K562 (cell line): ENCODE measurements around the gene RELCH. TPM values are rescaled to one million over a fixed set of nuclear protein-coding genes. Genes with fewer than 3 reads are reported as not detected.

ENCODE experiments used
- ATAC-seq: fragments of 200-7000 bp; cut with Tn5 transposase; 3 replicates; pipeline ENCODE4 v1.9.1; 2020; ENCODE audit warnings: moderate library complexity
- BruUV-seq: library from RNA; stranded (reverse); fragments of 400-500 nt; replicated peaks from 2 replicates; lab custom pipeline; 2021; lab: Mats Ljungman, UMichigan
- CTCF ChIA-PET: fragments of 300-600 bp; formaldehyde crosslinking; extraction: SDS; loops from one replicate; lab custom pipeline; 2021; ENCODE audit warnings: low intra/inter-chr PET ratio; lab: Yijun Ruan, JAX
- POLR2A ChIA-PET: fragments of 300-600, 350-650 bp; sonication (Branson Sonifier 250); formaldehyde crosslinking; extraction: SDS; loops from one replicate; lab custom pipeline; 2021; ENCODE audit warnings: antibody characterized with exemption, inconsistent platforms; lab: Yijun Ruan, JAX
- DNase-seq, 4 experiments: peaks; one replicate each; pipeline versions ENCODE4 v3.0.0 to v3.0.0-alpha.2; 2011 to 2018; ENCODE audit warnings: low spot score in 3 of 4, mixed read lengths in 3 of 4; ENCODE audit errors: extremely low read depth in 1 of 4
- FAIRE-seq: peaks from 2 replicates; lab custom pipeline; 2011; peaks lifted over from hg19 to GRCh38; lab: Jason Lieb, UNC
- H2AFZ ChIP-seq: 2 replicates; pipeline ENCODE4 v1.6.0; 2011; ENCODE audit warnings: low read depth, low read length, control low read depth, inconsistent platforms
- H3K27ac ChIP-seq: fragments of 200-600 bp; 3 replicates; pipeline ENCODE4 v1.8.0; 2011; ENCODE audit warnings: low read depth, mild to moderate bottlenecking, control low read depth, inconsistent platforms, low read length, moderate library complexity, mixed read lengths; ENCODE audit errors: extremely low read depth
- H3K27me3 ChIP-seq, 2 experiments: fragments of 300-600 bp in 1 of 2; 2 replicates in 1 of 2; 3 replicates in 1 of 2; pipeline versions ENCODE4 v1.6.0 to v1.8.0; 2011; ENCODE audit warnings: inconsistent platforms in 2 of 2, low read length in 2 of 2, mild to moderate bottlenecking in 1 of 2, mixed read lengths in 1 of 2, moderate library complexity in 1 of 2; ENCODE audit not compliant: control insufficient read depth in 2 of 2, insufficient read depth in 2 of 2
- H3K36me3 ChIP-seq: fragments of 300-600 bp; 3 replicates; pipeline ENCODE4 v1.8.0; 2011; ENCODE audit warnings: mild to moderate bottlenecking, low read length, inconsistent platforms; ENCODE audit not compliant: control insufficient read depth, insufficient read depth
- H3K4me1 ChIP-seq, 2 experiments: fragments of 200-600 bp in 1 of 2; replicated peaks in 1 of 2; 2 replicates in 1 of 2; 3 replicates in 1 of 2; pipeline versions ENCODE4 v1.5.1 to v1.8.0; 2011; ENCODE audit warnings: inconsistent platforms in 2 of 2, low read length in 2 of 2, mild to moderate bottlenecking in 1 of 2, mixed read lengths in 1 of 2, moderate library complexity in 1 of 2; ENCODE audit not compliant: control insufficient read depth in 2 of 2, insufficient read depth in 2 of 2
- H3K4me2 ChIP-seq: 2 replicates; pipeline ENCODE4 v1.6.1; 2011; ENCODE audit warnings: low read length, control low read depth, inconsistent platforms, mixed read lengths; ENCODE audit not compliant: insufficient read depth
- H3K4me3 ChIP-seq: fragments of 200-600 bp; sonication (generic), shearing (Covaris generic); 2 replicates; pipeline ENCODE4 v1.5.1; 2016; ENCODE audit warnings: control low read depth, inconsistent platforms
- H3K79me2 ChIP-seq: fragments of 200-600 bp; 3 replicates; pipeline ENCODE4 v1.8.0; 2011; ENCODE audit warnings: low read length, inconsistent platforms; ENCODE audit not compliant: control insufficient read depth, insufficient read depth
- H3K9ac ChIP-seq, 2 experiments: 2 replicates each; pipeline versions ENCODE4 v1.6.0 to v1.6.1; 2011; ENCODE audit warnings: low read depth in 2 of 2, low read length in 2 of 2, control low read depth in 1 of 2, inconsistent platforms in 1 of 2, mild to moderate bottlenecking in 1 of 2, mixed read lengths in 1 of 2; ENCODE audit not compliant: insufficient read depth in 1 of 2
- H3K9me1 ChIP-seq: one replicate; pipeline ENCODE4 v1.6.0; 2011; ENCODE audit warnings: inconsistent platforms, mild to moderate bottlenecking, low read length, moderate library complexity; ENCODE audit not compliant: control insufficient read depth, insufficient read depth
- H3K9me3 ChIP-seq: replicated peaks from 2 replicates; pipeline ENCODE4 v1.5.1; 2011; ENCODE audit warnings: low read depth, low read length, inconsistent platforms; ENCODE audit not compliant: control insufficient read depth, insufficient read depth
- H4K20me1 ChIP-seq: replicated peaks from 2 replicates; pipeline ENCODE4 v1.6.1; 2011; ENCODE audit warnings: low read length, inconsistent platforms, mixed read lengths; ENCODE audit not compliant: control insufficient read depth, insufficient read depth
- ASH1L ChIP-seq: fragments of 450-650 bp; IDR thresholded peaks from 2 replicates; pipeline ENCODE4 v1.6.1; 2018; ENCODE audit warnings: borderline replicate concordance, mild to moderate bottlenecking, low read depth; ENCODE audit not compliant: partially characterized antibody
- ATF4 ChIP-seq: fragments of 450-650 bp; formaldehyde crosslinking; IDR thresholded peaks from 2 replicates; pipeline ENCODE4 v1.4.0; 2022; ENCODE audit warnings: mild to moderate bottlenecking, moderate library complexity
- E2F4 ChIP-seq: sonication (generic); formaldehyde crosslinking; IDR thresholded peaks from 2 replicates; pipeline ENCODE4 v1.8.0; 2022; ENCODE audit warnings: mild to moderate bottlenecking, low read depth, missing genetic modification reagents
- FOXJ2 ChIP-seq: fragments of 200-800 bp; sonication (Bioruptor generic); IDR thresholded peaks from 2 replicates; pipeline ENCODE4 v1.6.1; 2016; ENCODE audit warnings: missing genetic modification characterization, missing compliant biosample characterization
- MAZ ChIP-seq, 2 experiments: fragments of 450-650 bp in 1 of 2; sonication (generic) in 1 of 2; formaldehyde crosslinking; IDR thresholded peaks in 1 of 2; conservative IDR thresholded peaks in 1 of 2; 2 replicates each; pipeline versions ENCODE4 v1.4.0 to v1.5.0; 2020; ENCODE audit warnings: mild to moderate bottlenecking in 1 of 2, missing genetic modification reagents in 1 of 2
- PATZ1 ChIP-seq: fragments of 250-450 bp; sonication (Bioruptor Pico); IDR thresholded peaks from 2 replicates; pipeline ENCODE4 v1.5.0; 2020; ENCODE audit warnings: mild to moderate bottlenecking, borderline replicate concordance
- RFX1 ChIP-seq: fragments of 450-650 bp; IDR thresholded peaks from 2 replicates; pipeline ENCODE4 v1.6.1; 2016; ENCODE audit warnings: mild to moderate bottlenecking, moderate library complexity
- ZNF77 ChIP-seq: fragments of 250-450 bp; sonication (Bioruptor Pico); IDR thresholded peaks from 2 replicates; pipeline ENCODE4 v1.5.0; 2020
- WGBS: fragments of 100-300 bp; shearing (Covaris generic); methylation state at CpG from one replicate; pipeline ENCODE4 v1.1.6; 2016; ENCODE audit warnings: low coverage, mixed read lengths; ENCODE audit not compliant: insufficient coverage; ENCODE audit errors: missing lambda C conversion rate; 5-methylcytosine and 5-hydroxymethylcytosine counted together
- in situ Hi-C: fragments of 300-500 bp; cut with MboI; formaldehyde crosslinking; loops from 4 replicates; pipeline ENCODE4 v1.15.0; 2018; ENCODE audit warnings: inconsistent platforms, mixed read lengths
- intact Hi-C: fragments of 100-400 bp; cut with micrococcal nuclease; formaldehyde crosslinking; loops from 2 replicates; pipeline ENCODE4 v1.14.2; 2022
- polyA plus RNA-seq, 8 experiments: library from polyadenylated mRNA; depleted of rRNA in 4 of 8; stranded (reverse) in 5 of 8; unstranded in 3 of 8; fragments of >200 nt; fragmentation: Nextera tagmentation in 2 of 8; fragmentation: Illumina TruSeq in 1 of 8; extraction: Ambion mirVana in 2 of 8; extraction: Trizol in 1 of 8; gene quantifications; 2 replicates each; pipeline versions ENCODE4 v1.2.1 to v1.2.3, GENCODE V29; 2011 to 2014; ENCODE audit warnings: inconsistent platforms in 1 of 8, missing spikeins in 1 of 8
- total RNA-seq, 7 experiments: library from RNA; depleted of rRNA in 6 of 7; stranded (reverse); fragments of >200 nt in 6 of 7; fragmentation: Illumina TruSeq in 2 of 7; extraction: Trizol in 2 of 7; gene quantifications; 2 replicates each; pipeline versions ENCODE4 v1.2.1 to v1.2.3, GENCODE V29; 2011 to 2021; ENCODE audit warnings: low replicate concordance in 1 of 7

Gene RELCH
- total and polyA plus RNA-seq, 9 of the 15 experiments (the other 6 are each of a cell fraction or from before 2014, with no cell fraction given) = 1.4 to 13.6 (median 7.6) TPM

DNA sequence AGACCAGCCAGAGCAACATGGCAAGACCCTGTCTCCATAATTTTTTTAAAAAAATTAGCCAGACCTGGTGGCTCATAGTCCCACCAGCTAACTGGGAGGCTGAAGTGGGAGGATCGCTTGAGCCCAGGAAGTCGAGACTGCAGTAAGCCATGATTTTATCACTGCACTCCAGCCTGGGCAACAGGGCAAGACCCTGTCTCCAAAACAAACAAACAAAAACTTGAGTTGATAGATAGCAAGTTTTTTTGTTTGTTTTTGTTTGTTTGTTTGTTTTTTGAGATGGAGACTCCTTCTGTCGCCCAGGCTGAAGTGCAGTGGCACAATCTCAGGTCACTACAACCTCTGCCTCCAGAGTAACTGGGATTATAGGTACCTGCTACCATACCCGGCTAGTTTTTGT lies 18.8 kb downstream of the RELCH start:
- Histone ChIP-seq H3K27ac (no peak overlapping the region), H3K4me1 (peaks cover 0 to 4% of the 10 kb centered on the region in 2 experiments; a peak in 2 of 5 replicates), H3K9me3 (no peaks in the 10 kb centered on the region), H3K9ac (no peak overlapping the region), H3K4me2 (no peak overlapping the region), H3K36me3 (no peaks in the 10 kb centered on the region), H3K79me2 (peaks cover 74% of the 10 kb centered on the region), H3K27me3 (no peaks in the 10 kb centered on the region), H2AFZ (no peak overlapping the region), H3K9me1 (no peaks in the 10 kb centered on the region), H3K4me3 (no peak overlapping the region), H4K20me1 (no peaks in the 10 kb centered on the region)
- WGBS = 43% methylated on average over 4 of the region's 4 CpGs
- TF ChIP-seq ZNF77 (CRISPR knock-in tag) (no peak), PATZ1 (no peak), ATF4 (CRISPR knock-in tag) (no peak), MAZ (CRISPR knock-in tag; conservative IDR thresholded peaks at IDR 0.05 in 1 of 2, IDR thresholded peaks at IDR 0.05 in 1 of 2) (no peak), ASH1L (no peak), RFX1 (peak; percentile 19; the same call in 1 of the 2 replicates), FOXJ2 (tag) (peak; percentile 73), E2F4 (CRISPR knock-in tag) (no peak)
- intact Hi-C loops = no loop called here
- DNase-seq (peak in 1 of 4 experiments; percentile 15), ATAC-seq (peak; percentile 33; the same call in 1 of the 3 replicates), FAIRE-seq (no peak)
- in situ Hi-C loops = no loop called here
- ChIA-PET POLR2A (interaction anchor here (1.6 kb wide), 1 partner anchor 9 kb away, joined by 4 read pairs; no protein-coding TSS in a partner anchor), CTCF (no interaction called here)
- BruUV-seq = no TSS peak
